Right lobe of liver (tissue), 6 donors: ENCODE measurements around the gene TBC1D19. TPM values are rescaled to one million over a fixed set of nuclear protein-coding genes. Genes with fewer than 3 reads are reported as not detected.
"Not testable (repeated sequence)": the region's sequence is repeated elsewhere in the genome, so short reads cannot be mapped to it uniquely, and the experiment has no call there.

Experiments used
- ATAC-seq, 4 donors: fragments of 200-7000 bp; cut with Tn5 transposase; one replicate each; pipeline ENCODE4 v1.9.1; 2020; ENCODE audit warnings: mild to moderate bottlenecking in 4 of 4, moderate library complexity in 4 of 4
- DNase-seq, 3 donors: peaks; one replicate each; pipeline ENCODE4 v3.0.0-alpha.2; 2020
- H3K27ac ChIP-seq, 3 donors: fragments of 200-600 bp; one replicate each; pipeline ENCODE4 v1.8.0; 2022
- H3K27me3 ChIP-seq, 2 donors: fragments of 200-600 bp; one replicate each; pipeline ENCODE4 v1.8.0; 2022
- H3K36me3 ChIP-seq, 4 donors: fragments of 200-600 bp; sonication (generic) in 1 of 4; one replicate each; pipeline versions ENCODE4 v1.5.1 to v1.8.0; 2017 to 2022; ENCODE audit warnings: control low read depth in 1 of 4
- H3K4me1 ChIP-seq, 4 donors: fragments of 200-600 bp; sonication (generic) in 1 of 4; one replicate each; pipeline versions ENCODE4 v1.5.1 to v1.8.0; 2017 to 2022; ENCODE audit warnings: control low read depth in 1 of 4
- H3K4me3 ChIP-seq, 3 donors: fragments of 200-600 bp; one replicate each; pipeline ENCODE4 v1.8.0; 2022
- H3K9me3 ChIP-seq, 4 donors: fragments of 200-600 bp; sonication (generic) in 1 of 4; one replicate each; pipeline versions ENCODE4 v1.5.1 to v1.8.0; 2017 to 2022; ENCODE audit warnings: control low read depth in 1 of 4
- CTCF ChIP-seq, 4 donors: fragments of 200-600 bp in 3 of 4; fragments of 450-650 bp in 1 of 4; IDR thresholded peaks; one replicate each; pipeline versions ENCODE4 v1.5.1 to v1.8.0; 2016 to 2022; ENCODE audit warnings: antibody characterized with exemption in 4 of 4, mild to moderate bottlenecking in 2 of 4
- POLR2A ChIP-seq: fragments of 450-650 bp; IDR thresholded peaks from one replicate; pipeline ENCODE4 v1.6.1; 2017; ENCODE audit warnings: antibody characterized with exemption, mild to moderate bottlenecking
- WGBS: methylation state at CpG from one replicate; pipeline ENCODE4 v1.1.6; 2018; ENCODE audit warnings: low coverage, low lambda C conversion rate; ENCODE audit not compliant: insufficient coverage; ENCODE audit errors: missing lambda C conversion rate; 5-methylcytosine and 5-hydroxymethylcytosine counted together
- intact Hi-C, 2 donors: fragments of 100-400 bp; cut with DNase I; formaldehyde crosslinking; loops; one replicate each; pipeline versions ENCODE4 v1.11.2 to v1.14.1; 2022
- total RNA-seq, 6 experiments: library from RNA; depleted of rRNA in 2 of 6; stranded (reverse); fragments of >200 nt in 2 of 6; fragmentation: NEBNext Ultra II Directional in 3 of 6; extraction: Animal tissue kit (Norgen Biotek cat#: 25700) in 3 of 6; gene quantifications; one replicate each; pipeline versions ENCODE4 v1.1.0 to v1.2.4, GENCODE V29; 2016 to 2023
- donor health status: DM: no; HTN: yes; CAD: no.
- donor health status: DM: no; HTN: no; CAD: no.
- donor health status: DM: no; HTN: no; CAD: no.
- donor health status: DM: no; HTN: yes; CAD: no.
- donor health status: DM: no; HTN: yes; CAD: no.

Gene TBC1D19
- total RNA-seq, 6 experiments from 2014 or later: 1.8 to 5.3 (median 2.4) TPM

- no peak overlapping the region for H3K4me3 ChIP-seq
- intact Hi-C loops: no loop called here
- no peaks in the 10 kb centered on the region for H3K4me1 ChIP-seq
- WGBS: 92% methylated on average over 3 of the region's 3 CpGs
- H3K27me3 ChIP-seq: no peaks in the 10 kb centered on the region
- ATAC-seq (no peak), DNase-seq (no peak)
- no peak for TF ChIP-seq POLR2A
- no peak for TF ChIP-seq CTCF (IDR thresholded peaks at IDR 0.05)
- H3K27ac ChIP-seq: no peak overlapping the region
- H3K36me3 ChIP-seq: no peaks in the 10 kb centered on the region
- no peaks in the 10 kb centered on the region for H3K9me3 ChIP-seq
Measured at GRCh38 chr4:26660261-26660660, 76.4 kb downstream of the TBC1D19 start.

GRCh38 chr4:26663888-26664287 is 80.0 kb downstream of the TBC1D19 start:
- DNase-seq: no peak
- no peak for ATAC-seq
- H3K4me1 ChIP-seq: no peaks in the 10 kb centered on the region
- no peaks in the 10 kb centered on the region for H3K27me3 ChIP-seq
- intact Hi-C loops: no loop called here
- no peak overlapping the region for H3K27ac ChIP-seq
- no peaks in the 10 kb centered on the region for H3K36me3 ChIP-seq
- H3K4me3 ChIP-seq: no peak overlapping the region
- no peaks in the 10 kb centered on the region for H3K9me3 ChIP-seq
- no peak for TF ChIP-seq POLR2A
- TF ChIP-seq CTCF (IDR thresholded peaks at IDR 0.05): no peak

- no peaks in the 10 kb centered on the region for H3K36me3 ChIP-seq
- TF ChIP-seq POLR2A: no peak
- no peak for TF ChIP-seq CTCF (IDR thresholded peaks at IDR 0.05)
- H3K4me1 ChIP-seq: no peaks in the 10 kb centered on the region
- WGBS: 89% methylated on average over 2 of the region's 2 CpGs
- intact Hi-C loops: no loop called here
- no peaks in the 10 kb centered on the region for H3K9me3 ChIP-seq
- ATAC-seq: no peak
- no peak overlapping the region for H3K4me3 ChIP-seq
- DNase-seq: no peak
- H3K27ac ChIP-seq: no peak overlapping the region
- no peaks in the 10 kb centered on the region for H3K27me3 ChIP-seq
Measured at GRCh38 chr4:26670903-26671537, 87.1 kb downstream of the TBC1D19 start.

GRCh38 chr4:26679040-26679695 is 95.3 kb downstream of the TBC1D19 start:
- DNase-seq, ATAC-seq: not testable (repeated sequence)
- no CpG with 5 or more reads among the region's 1 CpG for WGBS

DNA sequence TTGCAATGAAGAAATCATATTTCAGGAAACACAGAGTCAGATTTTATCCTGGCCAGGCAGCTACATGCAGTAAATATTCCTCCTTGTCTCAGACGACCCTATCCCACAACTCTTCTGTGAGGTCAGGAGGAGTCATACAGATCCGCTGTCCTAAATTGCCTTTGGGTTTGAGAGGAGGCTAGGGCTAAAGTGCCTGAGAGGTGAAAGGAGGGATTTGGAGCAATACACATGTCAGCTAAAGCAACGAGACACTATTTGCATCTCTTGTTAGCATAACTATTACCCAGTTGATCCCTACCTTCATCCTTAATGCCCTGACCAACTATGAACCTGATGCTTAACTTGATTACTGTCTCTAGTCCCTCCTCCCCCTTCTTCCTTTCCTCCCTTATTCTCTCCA is 98.6 kb downstream of the TBC1D19 start:
- intact Hi-C loops: no loop called here
- Histone ChIP-seq H3K4me1 (no peaks in the 10 kb centered on the region), H3K27me3 (no peaks in the 10 kb centered on the region), H3K27ac (no peak overlapping the region), H3K9me3 (peaks cover 0 to 3% (median 0%) of the 10 kb centered on the region in 4 donors), H3K4me3 (no peak overlapping the region), H3K36me3 (no peaks in the 10 kb centered on the region)
- no peak for DNase-seq
- WGBS: 90% methylated on average over 3 of the region's 3 CpGs
- no peak for ATAC-seq
- TF ChIP-seq POLR2A (no peak), CTCF (IDR thresholded peaks at IDR 0.05) (no peak)

More at GRCh38 chr4:26679040-26679695, 95.3 kb downstream of the TBC1D19 start:
- H3K27me3 ChIP-seq, H3K36me3 ChIP-seq, H3K4me3 ChIP-seq, H3K27ac ChIP-seq, H3K9me3 ChIP-seq, H3K4me1 ChIP-seq, intact Hi-C loops: not testable (repeated sequence)
